Peyer's patch (tissue), 4 donors: ENCODE results near the gene JAK3. TPM values are rescaled to one million over a fixed set of nuclear protein-coding genes. Genes with fewer than 3 reads are reported as not detected.

Source experiments
- DNase-seq, 3 donors: peaks; one replicate each; pipeline ENCODE4 v3.0.0-alpha.2; 2017 to 2019
- H3K27ac ChIP-seq, 4 donors: fragments of 200-600 bp; sonication (generic); one replicate each; pipeline ENCODE4 v1.5.1; 2016 to 2019
- H3K27me3 ChIP-seq, 2 donors: fragments of 200-600 bp; sonication (generic); one replicate each; pipeline ENCODE4 v1.5.1; 2019
- H3K36me3 ChIP-seq, 3 donors: fragments of 200-600 bp; sonication (generic); one replicate each; pipeline ENCODE4 v1.5.1; 2016 to 2019
- H3K4me1 ChIP-seq, 4 donors: fragments of 200-600 bp; sonication (generic); one replicate each; pipeline ENCODE4 v1.5.1; 2016 to 2019
- H3K4me3 ChIP-seq, 4 donors: fragments of 200-600 bp; sonication (generic); 1 replicate in 3 of 4; 2 replicates in 1 of 4; pipeline ENCODE4 v1.5.1; 2016 to 2019; ENCODE audit warnings: mild to moderate bottlenecking in 1 of 4
- H3K9me3 ChIP-seq, 4 donors: fragments of 200-600 bp; sonication (generic); one replicate each; pipeline ENCODE4 v1.5.1; 2016 to 2019; ENCODE audit warnings: mild to moderate bottlenecking in 1 of 4
- POLR2A ChIP-seq, 2 donors: fragments of 450-650 bp; IDR thresholded peaks; one replicate each; pipeline ENCODE4 v1.5.1; 2017; ENCODE audit warnings: antibody characterized with exemption in 2 of 2, mild to moderate bottlenecking in 2 of 2, moderate library complexity in 2 of 2
- small RNA-seq, 2 donors: library from RNA; depleted of rRNA; stranded (forward); fragments of <200 nt; gene quantifications; one replicate each; pipeline ENCODE3, GENCODE V24; 2016
- total RNA-seq, 4 donors: library from RNA; depleted of rRNA; stranded (reverse); fragments of >200 nt; gene quantifications; one replicate each; pipeline ENCODE4 v1.1.0, GENCODE V29; 2016
- TF ChIP-seq, protein P1 (sequence below), 6 experiments: fragments of 450-650 bp in 4 of 6; fragments of 200-600 bp in 2 of 6; sonication (generic) in 1 of 6; IDR thresholded peaks; one replicate each; pipeline ENCODE4 v1.5.1; 2017 to 2019; ENCODE audit warnings: antibody characterized with exemption in 6 of 6, mild to moderate bottlenecking in 3 of 6, moderate library complexity in 1 of 6

Gene JAK3
- total RNA-seq, 4 donors from 2014 or later: 4.0 to 32.2 (median 5.4) TPM

DNA sequence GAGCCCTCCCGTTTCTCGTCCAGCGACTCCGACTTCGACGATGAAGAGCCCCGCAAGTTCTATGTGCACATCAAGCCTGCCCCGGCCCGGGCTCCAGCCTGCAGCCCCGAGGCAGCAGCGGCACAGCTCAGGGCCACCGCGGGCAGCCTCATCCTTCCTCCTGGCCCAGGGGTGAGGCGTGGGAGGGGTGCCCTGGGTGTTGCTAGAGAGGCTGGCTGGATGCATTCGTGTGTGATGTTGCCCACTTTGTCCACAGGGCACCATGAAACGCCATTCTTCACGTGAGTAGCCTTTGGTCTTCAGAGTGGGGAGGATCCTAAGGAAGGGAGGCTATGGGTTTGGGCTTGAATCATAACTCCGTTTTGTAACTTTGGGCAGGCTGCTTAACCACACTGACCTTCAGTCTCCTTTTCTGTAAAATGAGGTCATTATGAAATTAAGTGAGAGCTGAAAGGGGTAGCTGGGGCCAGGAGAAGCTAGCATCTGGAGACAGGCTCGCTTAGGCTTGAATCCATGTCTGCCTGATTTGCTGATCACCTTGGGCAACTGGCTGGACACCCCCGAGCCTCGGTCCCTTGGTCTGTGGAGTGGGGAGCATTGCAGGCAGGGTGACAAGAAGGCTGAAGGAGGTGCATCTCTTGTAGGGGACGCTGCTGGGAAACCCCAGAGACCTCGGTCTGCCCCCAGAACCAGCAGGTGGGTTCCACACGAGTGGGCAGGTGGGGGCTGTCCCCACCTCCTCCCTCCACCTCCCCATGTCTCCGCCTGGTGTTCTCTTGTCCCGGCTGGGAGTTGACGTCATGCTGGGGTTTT is 71.6 kb downstream of the JAK3 start:
- peaks cover 0 to 10% (median 3%) of the 10 kb centered on the region in 4 donors for H3K4me1 ChIP-seq
- TF ChIP-seq, protein P1, sequence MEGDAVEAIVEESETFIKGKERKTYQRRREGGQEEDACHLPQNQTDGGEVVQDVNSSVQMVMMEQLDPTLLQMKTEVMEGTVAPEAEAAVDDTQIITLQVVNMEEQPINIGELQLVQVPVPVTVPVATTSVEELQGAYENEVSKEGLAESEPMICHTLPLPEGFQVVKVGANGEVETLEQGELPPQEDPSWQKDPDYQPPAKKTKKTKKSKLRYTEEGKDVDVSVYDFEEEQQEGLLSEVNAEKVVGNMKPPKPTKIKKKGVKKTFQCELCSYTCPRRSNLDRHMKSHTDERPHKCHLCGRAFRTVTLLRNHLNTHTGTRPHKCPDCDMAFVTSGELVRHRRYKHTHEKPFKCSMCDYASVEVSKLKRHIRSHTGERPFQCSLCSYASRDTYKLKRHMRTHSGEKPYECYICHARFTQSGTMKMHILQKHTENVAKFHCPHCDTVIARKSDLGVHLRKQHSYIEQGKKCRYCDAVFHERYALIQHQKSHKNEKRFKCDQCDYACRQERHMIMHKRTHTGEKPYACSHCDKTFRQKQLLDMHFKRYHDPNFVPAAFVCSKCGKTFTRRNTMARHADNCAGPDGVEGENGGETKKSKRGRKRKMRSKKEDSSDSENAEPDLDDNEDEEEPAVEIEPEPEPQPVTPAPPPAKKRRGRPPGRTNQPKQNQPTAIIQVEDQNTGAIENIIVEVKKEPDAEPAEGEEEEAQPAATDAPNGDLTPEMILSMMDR (IDR thresholded peaks at IDR 0.05): no peak
- TF ChIP-seq POLR2A (IDR thresholded peaks at IDR 0.05): no peak
- no peaks in the 10 kb centered on the region for H3K9me3 ChIP-seq
- H3K27me3 ChIP-seq: no peaks in the 10 kb centered on the region
- H3K27ac ChIP-seq: peak overlapping the region in 1 of 4 donors; percentile 69
- peak overlapping the region in 1 of 4 donors; percentile 12 for H3K4me3 ChIP-seq
- H3K36me3 ChIP-seq: no peaks in the 10 kb centered on the region
- peak in 2 of 3 donors; percentile 76 to 88 for DNase-seq

DNA sequence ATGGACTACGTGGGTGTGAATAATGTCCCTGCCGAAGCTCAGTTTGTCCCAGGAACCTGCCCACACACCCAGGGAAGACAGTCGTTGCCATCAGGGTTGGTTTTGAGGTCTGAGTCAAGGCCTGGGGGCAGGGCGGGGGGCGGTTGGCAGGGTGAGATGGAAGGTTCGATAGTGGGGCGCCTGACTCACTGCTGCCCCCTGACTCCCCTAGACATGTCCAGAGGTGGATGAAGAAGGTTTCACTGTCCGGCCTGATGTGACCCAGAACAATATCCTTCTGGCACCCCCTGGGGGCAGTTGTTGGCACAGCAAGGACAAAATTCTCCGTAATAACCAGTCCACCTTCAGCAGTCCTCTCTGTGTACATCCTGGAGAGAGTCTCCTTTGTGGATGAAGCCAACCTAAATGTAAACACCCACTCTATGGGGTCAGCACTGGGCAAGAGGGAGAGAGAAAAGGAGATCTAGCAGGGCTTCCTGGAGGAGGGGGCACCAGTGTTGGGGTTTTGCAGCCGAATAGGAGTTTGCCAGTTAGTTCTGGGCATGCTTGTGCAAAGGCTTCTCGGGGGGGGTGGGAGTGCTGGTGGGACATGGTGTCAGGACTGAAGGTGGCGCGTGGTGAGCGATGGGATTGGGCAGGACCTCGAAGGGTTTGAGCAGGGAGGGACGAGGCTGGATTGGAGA is 72.4 kb downstream of the JAK3 start:
- Histone ChIP-seq H3K27me3 (no peaks in the 10 kb centered on the region), H3K9me3 (no peaks in the 10 kb centered on the region), H3K27ac (peak overlapping the region in 1 of 4 donors; percentile 69), H3K4me1 (peaks cover 0 to 10% (median 3%) of the 10 kb centered on the region in 4 donors), H3K36me3 (no peaks in the 10 kb centered on the region), H3K4me3 (no peak overlapping the region)
- TF ChIP-seq, protein P1 (IDR thresholded peaks at IDR 0.05): peak; percentile 17 to 68 (median 48)
- TF ChIP-seq POLR2A (IDR thresholded peaks at IDR 0.05): no peak
- DNase-seq: peak in 2 of 3 donors; percentile 45 to 78

Small RNA genes lying within 50 kb of the gene (small RNA-seq; reads per million reads assigned to genes)
- 0 reads per million in 2 donors for gene SNORA68

Other genes with a start within 250 kb of the JAK3 start
- under 1 TPM; 0.38 to 0.83 (median 0.62) TPM for gene UNC13A, start 159.6 kb downstream of the JAK3 start, total RNA-seq
- 10 to 100 TPM; 23.9 to 71.8 (median 48.7) TPM for gene MAP1S, start 128.5 kb downstream of the JAK3 start, total RNA-seq
- 10 to 100 TPM in 1 of 4 donors, 1 to 10 TPM in 3; 2.3 to 41.3 (median 5.3) TPM for gene FCHO1, start 96.5 kb downstream of the JAK3 start, total RNA-seq
- gene B3GNT3, start 52.8 kb downstream of the JAK3 start, total RNA-seq: 100 to 1,000 TPM in 3 of 4 donors, 10 to 100 TPM in 1; 13.2 to 154 (median 127) TPM
- gene INSL3, start 26.5 kb downstream of the JAK3 start, total RNA-seq: not detected
- gene RPL18A, start 11.9 kb upstream of the JAK3 start, total RNA-seq: 100 to 1,000 TPM; 456 to 824 (median 599) TPM
- gene SLC5A5, start 24.0 kb upstream of the JAK3 start, total RNA-seq: not detected
- 10 to 100 TPM; 18.9 to 33.0 (median 24.4) TPM for gene CCDC124, start 85.0 kb upstream of the JAK3 start, total RNA-seq
- not detected for gene KCNN1, start 119.1 kb upstream of the JAK3 start, total RNA-seq
- gene ARRDC2, start 160.2 kb upstream of the JAK3 start, total RNA-seq: 10 to 100 TPM; 26.8 to 94.9 (median 29.4) TPM
- 10 to 100 TPM in 1 of 4 donors, 1 to 10 TPM in 3; 1.2 to 19.0 (median 2.8) TPM for gene IL12RB1, start 239.0 kb upstream of the JAK3 start, total RNA-seq
- gene MAST3, start 249.8 kb upstream of the JAK3 start, total RNA-seq: 10 to 100 TPM; 47.8 to 56.3 (median 52.0) TPM